Type B pancreatic cell (in vitro differentiated cells): ENCODE measurements around the gene MSRB3. TPM values are rescaled to one million over a fixed set of nuclear protein-coding genes. Genes with fewer than 3 reads are reported as not detected.
A peak's percentile ranks its signal among the peaks of the same experiment; 100 is the strongest.

Experiments
- DNase-seq: peaks from one replicate; pipeline ENCODE4 v3.0.0; 2021; ENCODE audit warnings: mixed read lengths; ENCODE audit not compliant: unreplicated experiment; ENCODE audit errors: extremely low spot score
- H3K27ac Mint-ChIP-seq: 2 replicates; pipeline ENCODE4 v1.8.0; 2021; ENCODE audit warnings: mild to moderate bottlenecking, mixed read lengths
- H3K27me3 Mint-ChIP-seq: 2 replicates; pipeline ENCODE4 v1.8.0; 2021; ENCODE audit warnings: mixed read lengths
- H3K36me3 Mint-ChIP-seq: 2 replicates; pipeline ENCODE4 v1.8.0; 2021; ENCODE audit warnings: mixed read lengths
- H3K4me1 Mint-ChIP-seq: one replicate; pipeline ENCODE4 v1.8.0; 2021; ENCODE audit warnings: mixed read lengths; ENCODE audit not compliant: unreplicated experiment
- H3K4me3 Mint-ChIP-seq: 2 replicates; pipeline ENCODE4 v1.8.0; 2021; ENCODE audit warnings: mild to moderate bottlenecking, mixed read lengths
- H3K9me3 Mint-ChIP-seq: 2 replicates; pipeline ENCODE4 v1.8.0; 2021; ENCODE audit warnings: mixed read lengths
- total RNA-seq: library from RNA; stranded (reverse); gene quantifications from 2 replicates; pipeline ENCODE4 v1.2.1, GENCODE V29; 2021; ENCODE audit warnings: low replicate concordance
- TF ChIP-seq, protein P1 (sequence below): fragments of 200-600 bp; sonication (generic); conservative IDR thresholded peaks from 2 replicates; pipeline ENCODE4 v1.5.0; 2021; ENCODE audit warnings: antibody characterized with exemption, mild to moderate bottlenecking

MSRB3 gene
- total RNA-seq, 1 donor from 2014 or later = 12.8 TPM

DNA sequence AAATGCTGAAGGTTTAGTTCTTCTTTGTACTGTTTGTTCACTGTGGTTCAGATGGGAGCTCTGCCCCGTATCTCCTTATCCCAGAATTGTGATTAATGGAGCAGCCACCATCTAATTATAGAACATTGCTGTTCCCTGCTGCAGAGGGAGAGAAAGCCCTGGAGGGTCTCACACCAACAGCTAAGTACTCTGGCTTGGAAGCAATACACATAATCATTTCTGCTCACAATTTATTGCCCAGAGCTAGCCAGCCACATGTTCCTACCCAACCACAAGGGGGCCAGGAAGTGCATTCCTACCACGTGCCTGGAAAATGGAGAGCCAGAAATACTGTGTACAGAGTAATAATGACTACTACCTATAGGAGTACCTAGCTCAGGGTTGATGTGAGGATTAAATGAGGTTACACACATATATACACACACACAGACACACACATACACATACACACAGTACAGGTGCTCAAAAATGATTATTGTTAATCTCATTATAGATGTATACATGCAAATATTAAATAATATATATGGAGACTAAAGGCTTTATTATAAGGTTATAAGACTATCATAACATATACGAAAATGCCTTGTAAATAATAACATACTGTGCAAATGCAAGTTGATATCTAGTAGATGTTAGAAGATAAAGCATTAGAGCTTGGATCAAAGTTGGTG, 22.3 kb downstream of the MSRB3 start:
- Mint-ChIP-seq H3K27ac (no peak overlapping the region), H3K9me3 (peaks cover 5% of the 10 kb centered on the region), H3K27me3 (peaks cover 4% of the 10 kb centered on the region), H3K4me3 (no peak overlapping the region), H3K4me1 (peaks cover 18% of the 10 kb centered on the region), H3K36me3 (peaks cover 8% of the 10 kb centered on the region)
- no peak for DNase-seq
- TF ChIP-seq, protein P1, sequence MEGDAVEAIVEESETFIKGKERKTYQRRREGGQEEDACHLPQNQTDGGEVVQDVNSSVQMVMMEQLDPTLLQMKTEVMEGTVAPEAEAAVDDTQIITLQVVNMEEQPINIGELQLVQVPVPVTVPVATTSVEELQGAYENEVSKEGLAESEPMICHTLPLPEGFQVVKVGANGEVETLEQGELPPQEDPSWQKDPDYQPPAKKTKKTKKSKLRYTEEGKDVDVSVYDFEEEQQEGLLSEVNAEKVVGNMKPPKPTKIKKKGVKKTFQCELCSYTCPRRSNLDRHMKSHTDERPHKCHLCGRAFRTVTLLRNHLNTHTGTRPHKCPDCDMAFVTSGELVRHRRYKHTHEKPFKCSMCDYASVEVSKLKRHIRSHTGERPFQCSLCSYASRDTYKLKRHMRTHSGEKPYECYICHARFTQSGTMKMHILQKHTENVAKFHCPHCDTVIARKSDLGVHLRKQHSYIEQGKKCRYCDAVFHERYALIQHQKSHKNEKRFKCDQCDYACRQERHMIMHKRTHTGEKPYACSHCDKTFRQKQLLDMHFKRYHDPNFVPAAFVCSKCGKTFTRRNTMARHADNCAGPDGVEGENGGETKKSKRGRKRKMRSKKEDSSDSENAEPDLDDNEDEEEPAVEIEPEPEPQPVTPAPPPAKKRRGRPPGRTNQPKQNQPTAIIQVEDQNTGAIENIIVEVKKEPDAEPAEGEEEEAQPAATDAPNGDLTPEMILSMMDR = peak; percentile 71

DNA sequence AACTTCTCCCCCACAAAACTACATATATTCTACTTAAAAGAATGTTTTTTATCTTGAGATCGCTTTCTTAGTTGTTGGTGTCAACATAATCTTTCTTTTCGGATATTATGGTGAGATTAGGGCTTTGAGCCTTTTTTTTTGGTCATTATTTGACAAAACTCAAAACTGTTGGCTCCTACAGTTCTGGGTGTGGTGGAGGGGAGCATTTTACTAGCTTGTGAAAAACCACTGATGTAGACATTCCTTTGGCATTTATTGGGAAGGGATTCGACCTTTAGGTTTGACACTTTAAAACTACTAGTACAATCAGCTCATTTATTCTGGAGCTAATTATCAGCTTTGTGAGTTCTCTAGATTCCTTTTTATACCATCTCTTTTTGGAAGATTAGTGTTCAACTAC, 24.4 kb downstream of the MSRB3 start:
- no peaks in the 10 kb centered on the region for H3K9me3 Mint-ChIP-seq
- H3K4me1 Mint-ChIP-seq = peaks cover 27% of the 10 kb centered on the region
- TF ChIP-seq, protein P1 = no peak
- DNase-seq = no peak
- H3K27ac Mint-ChIP-seq = no peak overlapping the region
- no peak overlapping the region for H3K4me3 Mint-ChIP-seq
- peaks cover 4% of the 10 kb centered on the region for H3K27me3 Mint-ChIP-seq
- H3K36me3 Mint-ChIP-seq = peaks cover 4% of the 10 kb centered on the region

DNA sequence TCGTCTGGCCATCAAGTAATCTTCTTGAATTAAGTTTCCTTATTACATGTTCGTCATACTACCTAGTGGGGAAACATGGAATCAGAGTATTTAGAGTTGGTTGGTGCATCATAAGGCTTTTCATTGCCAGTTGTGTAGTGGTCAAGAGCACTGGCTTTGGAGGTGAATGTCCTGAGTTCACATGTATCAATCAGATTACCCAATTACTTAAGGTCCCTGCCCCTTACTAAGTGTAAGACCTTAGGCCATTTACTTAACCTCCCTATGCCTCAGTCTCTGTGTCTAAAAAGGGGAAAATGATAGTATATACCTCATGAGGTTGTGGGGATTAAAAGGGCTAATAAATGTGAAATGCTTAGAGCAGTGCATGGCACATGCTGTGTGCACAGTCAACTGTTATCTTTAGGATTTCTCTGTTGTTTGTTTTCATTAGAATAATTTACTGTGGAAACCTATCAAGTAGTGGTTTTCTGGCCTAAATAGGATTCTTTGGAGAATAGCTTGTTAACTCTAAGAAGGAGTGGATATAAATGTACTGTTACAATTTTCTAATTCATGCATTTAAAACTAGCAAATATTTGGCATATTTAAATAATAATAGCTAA, 27.0 kb downstream of the MSRB3 start:
- Mint-ChIP-seq H3K4me3 (no peak overlapping the region), H3K4me1 (peaks cover 33% of the 10 kb centered on the region), H3K27ac (no peak overlapping the region), H3K36me3 (peaks cover 4% of the 10 kb centered on the region), H3K27me3 (peaks cover 4% of the 10 kb centered on the region), H3K9me3 (no peaks in the 10 kb centered on the region)
- DNase-seq = no peak
- TF ChIP-seq, protein P1 = no peak

DNA sequence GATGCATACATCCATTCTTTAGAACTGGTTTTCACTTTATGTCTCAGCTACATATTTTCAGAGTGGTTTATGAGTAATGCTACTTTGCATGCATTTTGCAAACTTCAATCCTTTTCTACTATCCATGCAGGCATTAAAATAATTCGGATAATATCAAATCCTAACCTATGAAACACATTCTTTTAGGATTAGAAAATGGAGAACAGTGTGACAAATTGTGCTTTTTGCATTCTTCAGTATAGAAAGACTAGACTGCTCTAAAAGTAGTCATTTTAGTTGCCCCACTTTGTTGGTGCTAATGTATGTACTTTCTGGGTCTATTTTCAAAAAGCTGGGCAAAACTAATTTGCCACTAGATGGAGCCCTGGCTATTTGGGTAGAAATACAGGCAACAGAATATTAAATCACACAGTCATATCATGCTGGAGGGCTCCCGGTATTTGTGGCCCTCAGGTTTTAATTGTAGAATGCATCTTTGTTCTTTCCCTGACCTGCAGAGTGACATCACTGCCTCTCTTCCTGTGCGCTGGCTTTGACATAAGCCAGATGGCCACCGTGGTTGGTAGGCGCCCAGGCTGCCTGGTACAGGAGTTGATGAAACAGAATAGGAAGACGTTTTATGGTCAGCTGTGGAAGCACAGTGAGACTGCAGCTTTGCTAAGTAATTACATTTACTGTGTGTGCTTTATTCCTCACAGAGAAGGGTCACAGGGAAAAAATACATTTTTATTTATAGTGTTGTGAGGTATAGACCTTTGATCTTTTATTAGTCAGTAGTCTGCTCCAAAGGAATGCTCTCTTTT, 28.1 kb downstream of the MSRB3 start:
- peaks cover 29% of the 10 kb centered on the region for H3K4me1 Mint-ChIP-seq
- DNase-seq = peak; percentile 74
- H3K27me3 Mint-ChIP-seq = peaks cover 4% of the 10 kb centered on the region
- H3K4me3 Mint-ChIP-seq = peak overlapping the region; percentile 74
- TF ChIP-seq, protein P1 = peak; percentile 78
- peak overlapping the region; percentile 57 for H3K27ac Mint-ChIP-seq
- H3K9me3 Mint-ChIP-seq = no peaks in the 10 kb centered on the region
- peaks cover 4% of the 10 kb centered on the region for H3K36me3 Mint-ChIP-seq

DNA sequence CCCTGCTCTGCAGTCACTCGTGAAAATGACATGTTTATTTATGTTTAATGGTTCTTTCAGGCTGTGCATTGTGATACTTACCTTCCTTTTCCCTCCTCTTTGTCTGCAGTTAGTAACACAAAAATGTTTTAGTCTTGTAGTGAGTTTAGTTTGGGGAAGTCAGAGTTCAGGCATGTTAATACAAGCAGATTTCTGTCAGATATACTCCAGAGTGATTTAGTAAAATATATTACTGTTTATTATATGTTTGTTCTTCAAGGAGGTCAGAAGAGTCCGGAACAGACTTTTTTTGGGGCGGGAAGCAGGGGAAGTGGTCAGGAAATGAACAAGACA, 28.7 kb downstream of the MSRB3 start:
- TF ChIP-seq, protein P1 = no peak
- no peak for DNase-seq
- Mint-ChIP-seq H3K4me1 (peaks cover 29% of the 10 kb centered on the region), H3K27ac (peak overlapping the region; percentile 57), H3K36me3 (peaks cover 4% of the 10 kb centered on the region), H3K4me3 (peak overlapping the region; percentile 19), H3K27me3 (peaks cover 4% of the 10 kb centered on the region), H3K9me3 (no peaks in the 10 kb centered on the region)
